ENCODE measurements around the gene LPP. TPM values are rescaled to one million over a fixed set of nuclear protein-coding genes. Genes with fewer than 3 reads are reported as not detected.

LPP gene
- total RNA-seq, 3 donors from 2014 or later (not counting 1 experiment from before 2014, with no cell fraction given): 137 to 163 (median 149) TPM

DNA sequence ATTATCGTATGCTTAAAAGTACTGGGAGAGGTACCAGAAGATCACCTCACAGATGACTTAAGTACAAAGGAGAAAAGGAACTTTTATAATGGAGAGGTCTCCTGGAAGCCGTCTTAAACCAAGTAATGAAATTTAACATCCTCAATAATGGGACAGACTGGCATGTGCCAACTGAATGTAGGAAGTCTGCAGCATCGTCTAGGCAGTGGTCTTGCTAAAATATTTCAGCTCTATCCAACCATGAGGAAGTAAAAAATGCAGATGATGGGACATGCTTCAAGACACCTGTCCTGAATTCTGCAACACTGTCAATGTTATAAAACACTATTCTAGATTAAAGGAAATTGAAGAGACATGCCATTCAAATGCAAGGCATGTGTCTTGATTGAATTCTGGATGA is 559.0 kb downstream of the LPP start:
- Histone ChIP-seq H3K27ac (ENCODE audit: low read length) (no peak overlapping the region), H3K36me3 (ENCODE audit: control insufficient read depth, insufficient read depth, low read length) (peaks cover 2% of the 10 kb centered on the region), H3K9me3 (ENCODE audit: control insufficient read depth, insufficient read depth, low read length) (no peaks in the 10 kb centered on the region), H3K27me3 (ENCODE audit: control insufficient read depth, insufficient read depth, low read length) (no peaks in the 10 kb centered on the region), H3K4me3 (ENCODE audit: low read length) (no peak overlapping the region), H3K4me1 (ENCODE audit: control insufficient read depth, insufficient read depth, low read length) (peaks cover 4% of the 10 kb centered on the region)
- Mint-ChIP-seq H3K36me3 (no peaks in the 10 kb centered on the region), H3K27ac (no peak overlapping the region), H3K9me3 (no peaks in the 10 kb centered on the region), H3K27me3 (ENCODE audit: low read depth in 2 of 2) (no peaks in the 10 kb centered on the region), H3K4me1 (peaks cover 11 to 25% of the 10 kb centered on the region in 2 donors), H3K4me3 (no peak overlapping the region)
- DNase-seq (no peak), ATAC-seq (no peak)
- TF ChIP-seq, protein P1, sequence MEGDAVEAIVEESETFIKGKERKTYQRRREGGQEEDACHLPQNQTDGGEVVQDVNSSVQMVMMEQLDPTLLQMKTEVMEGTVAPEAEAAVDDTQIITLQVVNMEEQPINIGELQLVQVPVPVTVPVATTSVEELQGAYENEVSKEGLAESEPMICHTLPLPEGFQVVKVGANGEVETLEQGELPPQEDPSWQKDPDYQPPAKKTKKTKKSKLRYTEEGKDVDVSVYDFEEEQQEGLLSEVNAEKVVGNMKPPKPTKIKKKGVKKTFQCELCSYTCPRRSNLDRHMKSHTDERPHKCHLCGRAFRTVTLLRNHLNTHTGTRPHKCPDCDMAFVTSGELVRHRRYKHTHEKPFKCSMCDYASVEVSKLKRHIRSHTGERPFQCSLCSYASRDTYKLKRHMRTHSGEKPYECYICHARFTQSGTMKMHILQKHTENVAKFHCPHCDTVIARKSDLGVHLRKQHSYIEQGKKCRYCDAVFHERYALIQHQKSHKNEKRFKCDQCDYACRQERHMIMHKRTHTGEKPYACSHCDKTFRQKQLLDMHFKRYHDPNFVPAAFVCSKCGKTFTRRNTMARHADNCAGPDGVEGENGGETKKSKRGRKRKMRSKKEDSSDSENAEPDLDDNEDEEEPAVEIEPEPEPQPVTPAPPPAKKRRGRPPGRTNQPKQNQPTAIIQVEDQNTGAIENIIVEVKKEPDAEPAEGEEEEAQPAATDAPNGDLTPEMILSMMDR (IDR thresholded peaks at IDR 0.05): no peak
- 73% methylated on average over 2 of the region's 3 CpGs for WGBS (ENCODE audit: insufficient coverage)
- intact Hi-C loops (cut with micrococcal nuclease): no loop called here

DNA sequence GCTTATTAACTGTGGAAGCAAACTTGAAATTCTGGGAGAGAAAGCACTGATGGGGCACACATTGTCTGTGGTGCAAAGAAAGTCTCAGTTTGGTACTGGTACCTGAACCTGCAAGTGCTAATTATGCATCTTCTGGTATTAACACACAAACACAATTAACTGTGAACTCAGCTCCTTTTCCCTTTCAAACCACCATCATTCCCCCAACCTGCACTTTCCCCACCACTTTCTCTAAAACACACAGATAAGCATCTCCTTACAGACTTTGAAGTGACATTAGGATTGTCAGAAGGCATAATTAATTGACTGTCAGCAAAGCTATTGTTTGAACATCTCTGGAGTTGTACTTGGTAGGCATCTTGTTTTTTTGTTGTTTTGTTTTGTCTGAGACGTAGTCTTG is 565.6 kb downstream of the LPP start:
- no peaks in the 10 kb centered on the region for H3K36me3 Mint-ChIP-seq
- ATAC-seq (no peak), DNase-seq (no peak)
- H3K9me3 Mint-ChIP-seq: no peaks in the 10 kb centered on the region
- no peak overlapping the region for H3K4me3 ChIP-seq (ENCODE audit: low read length)
- no peak overlapping the region for H3K4me3 Mint-ChIP-seq
- no peaks in the 10 kb centered on the region for H3K4me1 ChIP-seq (ENCODE audit: control insufficient read depth, insufficient read depth, low read length)
- no peaks in the 10 kb centered on the region for H3K9me3 ChIP-seq (ENCODE audit: control insufficient read depth, insufficient read depth, low read length)
- intact Hi-C loops (cut with micrococcal nuclease): no loop called here
- TF ChIP-seq, protein P1 (IDR thresholded peaks at IDR 0.05): no peak
- no peaks in the 10 kb centered on the region for H3K27me3 ChIP-seq (ENCODE audit: control insufficient read depth, insufficient read depth, low read length)
- H3K27ac ChIP-seq (ENCODE audit: low read length): no peak overlapping the region
- H3K36me3 ChIP-seq (ENCODE audit: control insufficient read depth, insufficient read depth, low read length): no peaks in the 10 kb centered on the region
- H3K4me1 Mint-ChIP-seq: peaks cover 9 to 17% of the 10 kb centered on the region in 2 donors
- H3K27me3 Mint-ChIP-seq (ENCODE audit: low read depth in 2 of 2): no peaks in the 10 kb centered on the region
- no peak overlapping the region for H3K27ac Mint-ChIP-seq
- 94% methylated on average over 1 of the region's 1 CpG for WGBS (ENCODE audit: insufficient coverage)

DNA sequence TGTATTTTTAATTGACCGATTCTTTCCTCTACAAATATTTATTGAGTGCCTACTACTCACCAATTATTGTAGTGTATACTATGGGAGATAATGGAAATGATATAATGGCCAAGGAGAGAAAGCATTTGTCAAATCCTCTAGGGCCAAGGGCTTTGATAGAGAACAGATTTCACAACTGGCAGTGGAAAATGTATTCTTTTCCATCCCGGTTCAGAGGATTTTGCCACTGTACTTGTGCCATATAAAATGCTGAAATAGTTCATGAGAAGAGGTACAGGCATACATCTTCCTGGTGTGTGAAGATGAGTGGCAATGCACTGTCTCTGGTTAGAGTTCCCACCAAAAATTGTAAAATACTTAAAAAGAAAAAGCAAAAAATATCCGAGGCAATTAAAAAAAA is 566.3 kb downstream of the LPP start:
- Histone ChIP-seq H3K36me3 (ENCODE audit: control insufficient read depth, insufficient read depth, low read length) (no peaks in the 10 kb centered on the region), H3K4me3 (ENCODE audit: low read length) (no peak overlapping the region), H3K4me1 (ENCODE audit: control insufficient read depth, insufficient read depth, low read length) (no peaks in the 10 kb centered on the region), H3K27me3 (ENCODE audit: control insufficient read depth, insufficient read depth, low read length) (no peaks in the 10 kb centered on the region), H3K9me3 (ENCODE audit: control insufficient read depth, insufficient read depth, low read length) (no peaks in the 10 kb centered on the region), H3K27ac (ENCODE audit: low read length) (no peak overlapping the region)
- no peak overlapping the region for H3K4me3 Mint-ChIP-seq
- no peaks in the 10 kb centered on the region for H3K36me3 Mint-ChIP-seq
- H3K9me3 Mint-ChIP-seq: no peaks in the 10 kb centered on the region
- no peak for DNase-seq
- no peak overlapping the region for H3K27ac Mint-ChIP-seq
- ATAC-seq: no peak
- 100% methylated on average over 2 of the region's 3 CpGs for WGBS (ENCODE audit: insufficient coverage)
- intact Hi-C loops (cut with micrococcal nuclease): no loop called here
- no peaks in the 10 kb centered on the region for H3K27me3 Mint-ChIP-seq (ENCODE audit: low read depth in 2 of 2)
- peaks cover 9 to 17% of the 10 kb centered on the region in 2 donors for H3K4me1 Mint-ChIP-seq
- TF ChIP-seq, protein P1 (IDR thresholded peaks at IDR 0.05): no peak

DNA sequence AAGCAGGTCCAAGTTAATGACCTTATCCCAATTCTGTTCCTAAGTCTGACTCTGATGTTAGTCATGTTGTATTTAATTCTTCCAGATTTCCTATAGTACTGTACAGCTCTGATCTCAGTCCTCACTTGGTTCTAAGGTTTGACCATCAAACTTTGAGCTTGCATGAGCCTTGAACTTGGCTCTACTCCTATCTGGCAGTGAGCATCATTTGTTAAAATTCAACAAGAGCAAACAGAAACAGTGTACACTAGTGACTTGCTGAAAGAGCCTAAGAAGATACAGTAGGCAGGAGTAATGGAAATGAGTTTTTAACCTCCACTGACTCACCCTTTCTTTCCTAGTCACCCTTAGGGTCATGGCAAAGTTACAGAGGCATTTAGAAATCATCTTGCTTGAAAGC is 566.7 kb downstream of the LPP start:
- H3K27me3 Mint-ChIP-seq (ENCODE audit: low read depth in 2 of 2): no peaks in the 10 kb centered on the region
- DNase-seq: no peak
- TF ChIP-seq, protein P1 (IDR thresholded peaks at IDR 0.05): no peak
- H3K9me3 ChIP-seq (ENCODE audit: control insufficient read depth, insufficient read depth, low read length): no peaks in the 10 kb centered on the region
- no peak overlapping the region for H3K4me3 ChIP-seq (ENCODE audit: low read length)
- H3K4me3 Mint-ChIP-seq: no peak overlapping the region
- H3K4me1 ChIP-seq (ENCODE audit: control insufficient read depth, insufficient read depth, low read length): no peaks in the 10 kb centered on the region
- H3K4me1 Mint-ChIP-seq: peaks cover 9 to 19% of the 10 kb centered on the region in 2 donors
- ATAC-seq: no peak
- H3K36me3 ChIP-seq (ENCODE audit: control insufficient read depth, insufficient read depth, low read length): no peaks in the 10 kb centered on the region
- no peaks in the 10 kb centered on the region for H3K36me3 Mint-ChIP-seq
- intact Hi-C loops (cut with micrococcal nuclease): no loop called here
- H3K27ac Mint-ChIP-seq: no peak overlapping the region
- no peak overlapping the region for H3K27ac ChIP-seq (ENCODE audit: low read length)
- no peaks in the 10 kb centered on the region for H3K9me3 Mint-ChIP-seq
- H3K27me3 ChIP-seq (ENCODE audit: control insufficient read depth, insufficient read depth, low read length): no peaks in the 10 kb centered on the region
